Erythroblast (primary cell): ENCODE results near the gene ACKR3.

Source experiments
- DNase-seq, 2 experiments: peaks; one replicate each; lab custom pipeline; 2025; lab: John Stamatoyannopoulos, UW
- GATA1 ChIP-seq: IDR thresholded peaks from 2 replicates; pipeline ENCODE4 v1.6.1; 2011; ENCODE audit warnings: low read depth, mild to moderate bottlenecking, control low read depth, low read length, moderate library complexity
- POLR2A ChIP-seq: IDR thresholded peaks from 2 replicates; pipeline ENCODE4 v1.6.1; 2011; ENCODE audit warnings: mild to moderate bottlenecking, low read length

ACKR3 gene

GRCh38 chr2:236608188-236608525, 38.5 kb downstream of the ACKR3 start:
- no peak for TF ChIP-seq POLR2A
- TF ChIP-seq GATA1: no peak
- no peak for DNase-seq

- no peak for DNase-seq
- no peak for TF ChIP-seq POLR2A
- TF ChIP-seq GATA1: no peak
These were observed 39.1 kb downstream of the ACKR3 start for GRCh38 chr2:236608710-236609109.

GRCh38 chr2:236610991-236611821, 41.6 kb downstream of the ACKR3 start:
- TF ChIP-seq POLR2A (no peak), GATA1 (no peak)
- DNase-seq: no peak

DNA sequence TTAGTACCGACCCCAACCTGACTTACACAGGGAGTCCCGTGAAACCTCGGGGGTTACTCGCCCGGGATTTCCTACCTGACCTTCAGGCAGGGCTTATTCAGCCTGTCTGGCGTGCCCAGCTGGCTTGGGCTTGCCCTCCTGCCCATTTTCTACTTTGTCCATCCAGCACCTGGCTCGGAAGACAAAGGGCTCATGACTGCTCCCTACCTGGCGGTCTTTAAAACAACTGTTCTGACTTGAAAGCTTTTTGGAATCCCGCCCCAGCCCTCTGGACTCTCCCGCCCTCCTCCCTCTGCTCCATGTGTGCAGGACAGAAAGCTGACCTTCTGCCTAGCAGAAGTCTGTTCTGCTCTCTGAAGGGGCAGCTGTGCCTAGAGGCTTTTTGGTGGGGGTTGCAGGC, 43.1 kb downstream of the ACKR3 start:
- TF ChIP-seq POLR2A: no peak
- no peak for TF ChIP-seq GATA1
- no peak for DNase-seq

DNA sequence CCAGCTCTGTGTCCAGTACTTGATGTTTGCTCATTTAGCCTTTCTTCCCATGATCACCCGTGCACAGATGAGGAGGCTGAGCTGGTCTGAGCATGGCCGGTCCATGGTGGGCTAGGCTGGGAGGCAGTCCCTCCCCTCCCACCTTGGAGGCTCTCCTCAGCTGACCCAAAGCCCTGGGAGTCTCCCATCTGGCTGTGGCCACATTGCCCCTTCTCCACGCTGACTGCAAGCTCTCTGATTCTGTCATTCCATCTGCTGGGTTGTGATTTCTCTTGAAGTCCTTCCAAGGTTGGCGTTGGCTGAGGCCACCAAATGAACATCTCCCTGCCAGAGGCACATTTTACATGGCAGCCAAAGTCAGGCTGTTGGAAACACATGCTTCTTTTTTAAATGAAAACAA, 44.0 kb downstream of the ACKR3 start:
- DNase-seq: no peak
- TF ChIP-seq POLR2A (no peak), GATA1 (no peak)

- DNase-seq: no peak
- TF ChIP-seq GATA1 (no peak), POLR2A (no peak)
These were observed 44.9 kb downstream of the ACKR3 start for GRCh38 chr2:236614551-236614950.

DNA sequence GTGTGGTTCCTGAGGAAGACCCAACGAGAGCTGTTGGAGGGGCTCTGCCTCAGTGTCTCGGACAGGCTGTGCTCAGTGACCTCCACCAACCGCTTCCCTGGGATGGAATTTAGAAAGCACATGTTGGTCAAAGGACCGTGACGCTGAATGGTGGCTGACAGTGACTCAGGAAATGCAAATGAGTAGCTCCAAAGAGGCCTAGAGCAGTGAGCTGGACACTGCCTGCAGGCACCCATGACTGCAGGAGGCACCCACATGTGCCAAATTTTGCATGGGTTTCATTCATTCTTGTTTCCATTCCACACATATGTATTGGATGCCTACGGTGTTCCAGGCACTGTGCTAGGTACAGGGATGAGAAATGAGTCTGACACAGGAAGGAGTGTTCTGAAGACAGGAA, 46.4 kb downstream of the ACKR3 start:
- DNase-seq: no peak
- TF ChIP-seq POLR2A (no peak), GATA1 (no peak)

GRCh38 chr2:236616624-236617023, 47.0 kb downstream of the ACKR3 start:
- TF ChIP-seq GATA1 (no peak), POLR2A (no peak)
- no peak for DNase-seq

GRCh38 chr2:236617221-236617737, 47.7 kb downstream of the ACKR3 start:
- TF ChIP-seq GATA1: no peak
- TF ChIP-seq POLR2A: no peak

GRCh38 chr2:236617796-236618195, 48.2 kb downstream of the ACKR3 start:
- DNase-seq: no peak
- TF ChIP-seq POLR2A: no peak
- no peak for TF ChIP-seq GATA1

More at GRCh38 chr2:236617221-236617737, 47.7 kb downstream of the ACKR3 start:
- DNase-seq: no peak

- TF ChIP-seq GATA1 (no peak), POLR2A (no peak)
- DNase-seq: no peak
These were observed 48.7 kb downstream of the ACKR3 start for GRCh38 chr2:236618370-236618769.

DNA sequence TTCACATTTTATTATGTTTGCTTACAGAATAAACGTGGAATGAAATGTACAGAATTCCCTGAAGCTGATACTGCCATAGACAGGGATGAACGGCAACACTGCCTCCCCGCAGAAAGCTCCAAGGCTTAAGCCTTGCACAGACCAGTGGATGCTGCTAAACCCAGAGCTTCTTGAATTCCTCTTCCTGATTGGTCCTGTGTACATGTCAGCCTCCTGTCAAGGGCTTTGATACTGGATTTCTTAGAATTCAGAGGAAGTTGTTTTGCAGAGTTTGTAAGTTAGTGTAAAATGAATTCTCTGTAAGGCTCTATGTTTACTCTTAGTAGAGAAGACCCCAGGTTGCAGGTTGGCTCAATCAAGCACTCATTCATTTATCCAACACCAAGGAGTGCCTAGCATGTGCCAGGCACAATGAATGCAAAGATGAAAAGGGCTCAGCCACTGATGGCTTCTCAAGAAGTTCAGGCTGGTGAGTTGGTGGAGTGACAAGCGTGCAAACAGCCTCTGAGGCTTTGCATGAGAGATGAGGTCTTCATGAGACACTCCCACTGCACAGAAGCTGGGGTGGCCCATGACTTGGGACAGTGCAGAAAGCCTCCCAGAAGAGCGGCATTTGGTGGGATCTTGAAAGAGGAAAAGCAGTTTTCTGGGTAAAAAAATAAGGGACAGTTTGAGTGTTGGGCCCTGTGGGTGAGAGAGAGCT, 50.4 kb downstream of the ACKR3 start:
- DNase-seq: no peak
- TF ChIP-seq POLR2A: no peak
- no peak for TF ChIP-seq GATA1

DNA sequence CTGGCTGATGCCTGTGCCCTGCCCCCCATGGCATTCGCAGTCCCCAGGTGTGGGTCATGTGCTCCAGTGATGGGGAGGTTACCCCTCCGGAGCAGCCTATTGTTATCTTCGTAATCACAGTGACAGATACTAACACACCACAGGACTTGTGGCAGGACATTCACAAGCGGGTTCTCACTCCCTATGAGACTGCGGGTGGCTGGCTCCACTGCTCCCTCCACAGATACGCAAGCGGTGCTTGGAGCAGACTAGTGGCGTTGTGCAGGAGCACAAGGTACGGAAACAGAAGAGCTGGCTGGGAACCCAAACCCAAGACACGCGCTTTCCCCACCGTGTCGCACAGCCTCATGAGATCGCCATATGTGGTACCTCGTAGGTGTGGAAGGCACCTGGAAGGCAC, 52.2 kb downstream of the ACKR3 start:
- TF ChIP-seq POLR2A (no peak), GATA1 (no peak)
- no peak for DNase-seq

GRCh38 chr2:236622201-236622600, 52.6 kb downstream of the ACKR3 start:
- DNase-seq: no peak
- TF ChIP-seq POLR2A (no peak), GATA1 (no peak)
